GM18511 (cell line): Measurements from ENCODE around the gene ADAMTS16.
"Not testable (repeated sequence)": the region's sequence is repeated elsewhere in the genome, so short reads cannot be mapped to it uniquely, and the experiment has no call there.

ENCODE experiments used
- ATAC-seq: cut with Tn5 transposase; IDR thresholded peaks from one replicate; pipeline ENCODE4 v1.9.1; 2021; ENCODE audit warnings: mild to moderate bottlenecking, moderate library complexity; ENCODE audit not compliant: unreplicated experiment

The ADAMTS16 gene, protein sequence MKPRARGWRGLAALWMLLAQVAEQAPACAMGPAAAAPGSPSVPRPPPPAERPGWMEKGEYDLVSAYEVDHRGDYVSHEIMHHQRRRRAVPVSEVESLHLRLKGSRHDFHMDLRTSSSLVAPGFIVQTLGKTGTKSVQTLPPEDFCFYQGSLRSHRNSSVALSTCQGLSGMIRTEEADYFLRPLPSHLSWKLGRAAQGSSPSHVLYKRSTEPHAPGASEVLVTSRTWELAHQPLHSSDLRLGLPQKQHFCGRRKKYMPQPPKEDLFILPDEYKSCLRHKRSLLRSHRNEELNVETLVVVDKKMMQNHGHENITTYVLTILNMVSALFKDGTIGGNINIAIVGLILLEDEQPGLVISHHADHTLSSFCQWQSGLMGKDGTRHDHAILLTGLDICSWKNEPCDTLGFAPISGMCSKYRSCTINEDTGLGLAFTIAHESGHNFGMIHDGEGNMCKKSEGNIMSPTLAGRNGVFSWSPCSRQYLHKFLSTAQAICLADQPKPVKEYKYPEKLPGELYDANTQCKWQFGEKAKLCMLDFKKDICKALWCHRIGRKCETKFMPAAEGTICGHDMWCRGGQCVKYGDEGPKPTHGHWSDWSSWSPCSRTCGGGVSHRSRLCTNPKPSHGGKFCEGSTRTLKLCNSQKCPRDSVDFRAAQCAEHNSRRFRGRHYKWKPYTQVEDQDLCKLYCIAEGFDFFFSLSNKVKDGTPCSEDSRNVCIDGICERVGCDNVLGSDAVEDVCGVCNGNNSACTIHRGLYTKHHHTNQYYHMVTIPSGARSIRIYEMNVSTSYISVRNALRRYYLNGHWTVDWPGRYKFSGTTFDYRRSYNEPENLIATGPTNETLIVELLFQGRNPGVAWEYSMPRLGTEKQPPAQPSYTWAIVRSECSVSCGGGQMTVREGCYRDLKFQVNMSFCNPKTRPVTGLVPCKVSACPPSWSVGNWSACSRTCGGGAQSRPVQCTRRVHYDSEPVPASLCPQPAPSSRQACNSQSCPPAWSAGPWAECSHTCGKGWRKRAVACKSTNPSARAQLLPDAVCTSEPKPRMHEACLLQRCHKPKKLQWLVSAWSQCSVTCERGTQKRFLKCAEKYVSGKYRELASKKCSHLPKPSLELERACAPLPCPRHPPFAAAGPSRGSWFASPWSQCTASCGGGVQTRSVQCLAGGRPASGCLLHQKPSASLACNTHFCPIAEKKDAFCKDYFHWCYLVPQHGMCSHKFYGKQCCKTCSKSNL

DNA sequence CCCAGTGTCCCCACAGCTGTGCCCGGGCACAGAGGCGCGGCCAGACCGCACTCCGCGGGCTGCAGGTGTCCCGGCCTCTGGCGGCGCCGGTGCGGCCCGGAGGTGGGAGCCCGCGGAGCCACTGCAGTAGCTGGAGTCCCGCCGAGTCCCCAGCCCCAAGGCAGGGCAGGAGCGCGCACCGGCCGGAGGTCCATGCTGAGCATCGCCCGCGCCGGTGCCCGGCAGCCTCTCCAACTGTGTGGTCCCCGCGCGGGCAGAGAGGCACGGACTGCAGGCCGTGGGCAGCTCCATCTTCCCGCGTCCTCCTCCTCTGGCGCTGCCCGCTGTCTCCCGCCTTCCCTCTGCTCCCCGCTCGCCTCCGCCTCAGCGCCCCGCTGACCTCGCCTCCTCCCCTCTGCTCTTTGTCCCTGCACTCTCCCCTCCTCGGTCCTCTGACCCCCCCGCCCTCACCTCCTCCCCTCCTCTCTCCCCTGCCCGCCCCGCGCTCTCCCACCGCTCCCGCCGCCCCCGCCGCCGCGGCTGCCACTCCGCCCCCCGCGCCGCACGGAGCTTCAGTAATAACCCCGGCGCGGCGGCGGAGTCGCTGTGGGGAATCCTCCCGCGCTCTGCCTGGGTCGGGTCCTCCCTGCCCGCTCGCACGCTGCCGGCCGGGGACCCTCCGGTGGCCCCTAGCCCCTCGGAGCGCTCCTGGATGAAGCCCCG is at the start of gene ADAMTS16:
TSS of gene ADAMTS16 (plus strand) at position 554 of the 702 bp plus-strand sequence. CDS start at position 692, 138 bp downstream.
- no peak for ATAC-seq

DNA sequence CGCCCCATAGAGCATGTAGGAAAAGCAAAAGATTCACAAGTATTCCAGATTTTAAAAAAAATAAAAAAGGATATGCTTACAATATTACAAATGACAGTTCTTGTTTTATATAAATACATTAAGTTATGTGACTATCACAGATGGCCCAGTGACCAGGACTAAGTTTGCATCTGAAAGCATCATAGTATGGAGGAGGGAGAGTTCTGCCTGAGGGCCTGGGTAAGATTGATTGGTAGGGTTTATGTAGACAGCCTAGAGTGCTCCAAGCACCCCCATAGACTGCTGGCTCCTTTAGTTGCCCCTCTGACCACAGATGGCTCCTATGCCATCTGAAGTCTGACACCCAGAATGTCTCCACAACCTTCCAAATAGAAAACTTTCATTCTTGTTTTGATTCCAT is 48.0 kb upstream of the ADAMTS16 start:
- no peak for ATAC-seq

DNA sequence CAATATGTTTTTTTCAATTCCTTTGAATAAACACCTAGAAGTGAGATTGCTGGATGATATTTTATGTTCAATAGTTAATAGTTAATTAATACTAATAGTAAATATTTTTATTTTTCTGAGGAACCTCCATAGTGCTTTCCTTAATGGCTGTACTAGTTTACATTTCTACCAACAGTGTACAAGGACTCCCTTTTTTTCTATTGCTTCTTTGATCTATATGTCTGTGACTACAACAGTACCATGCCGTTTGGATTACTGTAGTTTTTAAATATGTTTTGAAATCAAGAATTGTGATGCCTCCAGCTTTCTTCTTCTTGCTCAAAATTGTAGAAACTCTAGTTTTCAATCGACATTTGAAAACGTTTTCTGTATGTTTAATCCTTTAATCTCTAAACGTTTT is 39.5 kb upstream of the ADAMTS16 start:
- ATAC-seq: no peak

DNA sequence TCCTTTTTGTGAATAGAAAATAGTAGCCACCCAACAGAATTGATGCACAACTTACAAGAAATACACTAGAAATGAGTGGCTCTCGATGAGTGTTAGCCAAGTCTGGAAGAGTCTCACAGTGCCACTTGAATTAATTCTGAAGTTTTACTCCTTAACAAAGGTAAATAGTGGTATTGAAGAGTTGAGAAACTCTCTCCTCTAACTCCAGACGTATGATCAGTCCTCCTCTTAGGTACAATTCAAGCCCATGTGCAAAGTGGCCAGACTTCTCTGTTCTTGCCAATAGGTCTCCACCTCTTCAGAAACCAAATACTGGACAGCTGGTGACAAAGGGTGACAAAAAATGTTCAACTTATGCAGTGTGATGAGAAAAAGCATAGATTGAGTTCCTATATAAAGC is 38.5 kb upstream of the ADAMTS16 start:
- no peak for ATAC-seq

DNA sequence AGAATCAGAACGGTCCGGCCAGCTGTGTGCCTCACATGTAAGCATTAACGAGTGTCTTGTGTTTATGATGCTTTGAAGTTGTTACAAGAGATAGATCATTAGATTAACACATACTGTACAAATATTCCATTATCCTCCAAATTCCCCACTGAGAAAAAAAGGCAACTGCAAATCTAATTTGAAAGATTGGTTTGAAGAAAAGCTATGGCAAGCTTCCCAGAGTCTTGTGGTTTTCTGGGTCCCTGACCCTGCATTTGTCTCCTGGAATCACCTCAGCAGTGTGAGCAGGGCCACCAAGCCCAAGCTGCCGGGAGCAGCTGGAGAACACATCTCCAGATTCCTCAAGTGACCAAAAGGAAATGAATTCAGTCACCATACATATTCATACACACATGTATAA is 36.9 kb upstream of the ADAMTS16 start:
- no peak for ATAC-seq

DNA sequence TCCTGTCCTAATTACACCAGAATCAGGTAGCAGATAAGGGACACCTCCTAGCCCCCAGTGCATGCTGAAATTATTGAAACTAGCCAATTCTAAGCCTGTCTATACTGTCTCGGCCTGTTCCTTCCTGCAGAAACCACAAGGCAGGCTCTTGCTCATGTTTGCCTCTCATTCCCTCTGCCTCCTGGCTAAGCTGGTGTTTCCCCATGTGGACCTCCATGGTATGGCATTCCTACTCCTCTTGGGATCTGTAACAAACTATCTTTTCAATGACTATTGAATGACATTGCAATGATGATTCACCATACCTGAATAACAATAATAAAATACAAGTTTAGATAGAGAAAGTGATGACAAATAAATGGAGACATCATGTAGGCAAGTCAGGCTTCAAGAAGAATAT is 35.6 kb upstream of the ADAMTS16 start:
- ATAC-seq: no peak

DNA sequence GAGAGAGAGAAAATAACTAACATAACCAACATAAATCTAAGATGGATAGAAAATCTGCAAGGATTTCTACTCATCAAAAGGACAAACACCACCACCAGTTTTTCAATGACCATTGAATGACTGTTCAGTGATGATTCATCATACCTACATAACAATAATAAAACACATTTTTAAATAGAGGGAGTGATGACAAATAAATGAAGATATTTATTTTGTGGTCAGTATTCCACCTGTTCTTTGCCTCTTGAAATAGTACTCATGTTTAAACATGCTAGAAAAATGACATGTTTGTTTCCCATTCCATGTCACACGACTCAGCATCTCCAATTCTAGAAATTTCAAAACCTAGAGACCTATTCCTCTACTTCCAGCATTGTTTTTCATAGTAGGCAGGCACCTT is 34.6 kb upstream of the ADAMTS16 start:
- ATAC-seq: no peak

DNA sequence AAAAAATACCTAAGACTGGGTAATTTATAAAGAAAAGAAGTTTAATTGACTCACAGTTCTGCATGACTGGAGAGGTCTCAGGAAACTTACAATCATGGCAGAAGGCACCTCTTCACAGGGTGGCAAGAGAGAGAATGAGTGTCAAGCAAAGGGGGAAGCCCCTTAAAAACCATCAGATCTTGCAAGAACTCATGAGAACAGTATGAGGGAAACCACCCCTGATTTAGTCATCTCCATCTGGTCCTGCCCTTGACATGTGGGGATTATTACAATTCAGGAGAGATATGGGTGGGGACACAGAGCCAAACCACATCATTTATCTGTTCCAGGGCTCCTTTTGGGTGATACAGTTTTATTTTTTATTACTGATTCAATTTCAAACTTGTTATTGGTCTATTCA is 23.2 kb upstream of the ADAMTS16 start:
- no peak for ATAC-seq

DNA sequence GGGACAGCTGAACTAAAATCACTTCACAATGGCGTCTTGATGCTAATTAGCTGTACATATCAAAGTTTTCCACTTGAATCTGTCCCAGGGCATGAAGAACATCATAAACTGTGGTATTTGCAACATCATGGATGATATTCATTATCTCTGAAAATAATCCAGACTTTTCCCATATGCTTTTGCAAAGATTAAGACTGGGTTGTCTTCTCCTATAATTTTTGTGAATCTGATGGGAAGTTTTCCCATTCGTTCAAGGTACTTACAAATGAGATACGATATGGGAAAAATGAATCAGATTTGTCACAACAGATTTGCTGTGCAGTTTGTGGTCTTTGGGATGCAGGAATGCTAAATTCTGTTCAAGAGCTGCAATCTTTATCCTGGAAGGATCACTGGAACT is 17.4 kb upstream of the ADAMTS16 start:
- ATAC-seq: no peak

DNA sequence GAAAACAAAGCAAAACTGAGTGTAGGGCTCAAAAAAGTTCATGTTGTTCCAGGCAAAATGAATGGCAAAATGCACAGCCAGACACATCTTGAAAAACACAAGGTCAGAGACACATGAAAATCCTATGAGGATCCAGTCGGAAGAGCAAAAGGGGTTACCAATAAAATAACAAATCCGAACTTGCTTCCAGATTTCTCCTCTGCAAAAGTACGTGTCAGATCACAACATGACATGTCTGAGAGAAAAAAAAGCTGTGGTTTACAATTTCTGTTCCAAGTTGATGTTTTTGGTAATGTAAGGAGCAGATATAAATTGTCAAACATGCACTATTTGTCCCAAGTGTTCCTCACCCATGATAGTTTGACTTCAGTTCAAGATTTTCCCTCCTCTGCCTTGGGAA is 15.9 kb upstream of the ADAMTS16 start:
- ATAC-seq: no peak

DNA sequence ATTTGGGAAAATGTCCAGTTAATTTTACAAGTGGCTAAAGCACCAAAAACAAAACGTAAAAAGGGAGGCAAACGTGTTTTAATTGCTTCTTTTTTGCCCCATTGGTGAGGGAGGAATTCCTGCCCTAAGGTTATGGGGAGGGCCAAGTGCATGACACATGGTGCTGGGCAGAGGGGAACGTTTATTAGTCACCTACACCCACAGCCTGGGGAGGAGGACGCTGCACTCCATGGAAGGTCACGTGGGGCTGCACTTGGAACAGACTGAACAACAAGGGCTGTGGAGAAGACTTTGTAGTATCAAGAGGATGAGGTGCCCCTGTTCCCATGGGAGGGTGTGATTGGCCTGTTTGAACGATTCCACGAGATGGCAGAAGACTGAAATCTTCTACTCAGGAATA is 13.7 kb upstream of the ADAMTS16 start:
- ATAC-seq: no peak

DNA sequence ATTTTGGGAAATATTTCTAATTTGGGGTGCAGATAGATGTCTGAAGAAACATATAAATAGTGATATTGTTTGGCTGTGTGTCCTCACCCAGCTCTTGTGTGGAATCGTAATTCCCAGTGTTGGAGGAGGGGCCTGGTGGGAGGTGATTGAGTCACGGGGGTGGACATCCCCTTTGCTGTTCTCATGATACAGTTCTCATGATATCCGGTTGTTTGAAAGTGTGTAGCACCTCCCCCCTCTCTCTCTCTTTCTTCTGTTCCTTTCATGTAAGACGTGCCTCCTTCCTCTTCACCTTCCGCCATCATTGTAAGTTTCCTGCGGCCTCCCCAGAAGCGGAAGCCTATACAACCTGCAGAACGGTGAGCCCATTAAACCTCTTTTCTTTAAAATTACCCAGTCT is 11.4 kb upstream of the ADAMTS16 start:
- no peak for ATAC-seq

DNA sequence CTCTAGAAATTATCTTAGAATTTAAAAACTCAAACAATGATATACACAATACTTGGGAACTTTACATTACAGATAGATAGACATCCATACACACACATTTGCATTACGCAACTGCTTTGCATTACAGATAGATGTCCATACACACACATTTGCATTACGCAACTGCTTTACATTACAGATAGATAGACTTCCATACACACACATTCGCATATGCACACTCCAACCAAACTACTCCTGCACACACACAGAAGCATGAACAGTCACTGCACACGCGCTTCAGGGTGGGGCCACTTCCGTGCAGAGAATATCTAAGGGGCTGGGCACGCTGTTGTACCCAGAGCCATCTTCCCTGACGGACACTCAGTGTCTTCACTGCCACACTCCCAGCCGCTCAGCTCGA is 7.9 kb upstream of the ADAMTS16 start:
- ATAC-seq: no peak

DNA sequence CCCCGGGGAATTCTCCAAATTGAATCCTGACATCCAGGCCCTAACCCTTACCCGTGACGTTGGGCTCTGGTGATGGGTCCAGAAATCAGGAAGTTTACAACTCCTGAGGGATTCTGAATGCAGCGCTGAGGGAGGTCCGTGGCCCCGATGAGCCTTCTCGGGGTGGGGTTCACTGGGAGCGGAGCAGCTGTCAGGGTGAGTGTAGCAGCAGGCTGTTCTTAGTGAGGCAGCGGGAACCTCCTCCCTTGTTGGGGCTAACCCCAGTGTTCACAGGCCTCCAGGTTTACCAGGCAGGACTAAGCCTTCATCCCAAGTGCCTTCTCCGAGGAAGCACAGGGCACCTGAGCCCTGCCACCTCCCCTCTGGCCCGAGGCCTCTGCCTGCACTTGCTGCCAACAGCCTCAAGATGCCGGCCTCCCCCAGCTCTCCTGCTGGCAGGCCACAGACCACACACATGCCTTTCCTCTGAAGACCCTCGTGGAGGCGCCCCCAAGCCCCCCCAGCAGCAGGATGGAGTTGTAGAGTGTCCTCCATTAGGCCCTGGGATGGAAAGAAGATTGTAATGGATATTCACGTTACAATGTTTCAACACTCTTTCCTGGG is 7.3 kb upstream of the ADAMTS16 start:
- no peak for ATAC-seq

DNA sequence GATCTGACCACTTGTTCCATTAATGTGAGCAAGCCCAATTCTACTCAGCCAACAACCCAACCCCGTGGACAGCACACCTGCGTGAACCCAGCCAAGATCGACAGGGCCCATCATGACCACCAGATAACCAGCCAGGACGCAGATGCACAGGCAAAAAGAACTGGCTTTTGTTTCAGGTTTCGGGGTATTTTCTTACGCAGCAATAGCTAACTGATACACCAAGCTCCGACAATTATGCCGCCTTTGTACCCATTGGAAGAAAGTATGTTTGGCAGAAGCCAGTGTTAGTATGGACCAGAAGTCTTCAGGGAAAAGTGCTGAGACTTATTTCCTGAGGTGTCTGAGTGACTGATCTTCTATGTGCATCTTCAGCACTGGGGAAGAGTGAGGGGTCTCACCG is 6.0 kb upstream of the ADAMTS16 start:
- no peak for ATAC-seq

DNA sequence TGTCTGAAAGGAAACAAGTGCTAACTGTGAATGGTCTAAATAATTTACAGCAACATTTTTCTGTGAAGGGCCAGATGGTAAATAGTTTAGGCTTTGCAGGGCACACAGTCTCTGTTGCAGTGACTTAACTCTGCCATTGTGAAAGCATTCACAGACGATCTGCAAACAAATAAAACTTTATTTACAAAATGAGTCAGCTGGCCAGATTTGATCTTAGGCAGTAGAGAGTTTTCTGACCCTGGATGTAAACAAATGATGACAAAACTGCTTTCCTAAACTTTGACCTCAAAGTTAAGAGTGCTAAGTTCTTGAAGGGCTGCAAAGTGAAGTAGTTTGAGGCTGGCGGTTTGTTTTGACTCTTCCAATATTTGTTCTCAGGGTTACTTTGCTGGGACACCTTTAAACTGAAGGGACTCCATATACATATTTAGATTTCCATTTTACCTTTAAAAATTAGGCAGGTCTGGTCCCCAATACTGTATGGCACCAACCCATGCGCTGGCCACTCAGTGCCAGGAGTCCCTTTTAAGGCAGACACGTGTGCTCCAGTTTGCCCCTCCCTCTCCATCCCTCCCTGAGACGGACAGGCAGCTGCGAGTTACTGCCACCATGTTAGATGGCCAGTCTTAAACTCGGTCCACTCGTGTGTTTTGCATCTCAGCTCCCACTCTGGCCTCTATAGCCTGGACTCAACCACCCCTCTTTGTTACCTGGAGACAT is 4.0 kb upstream of the ADAMTS16 start:
- ATAC-seq: no peak

DNA sequence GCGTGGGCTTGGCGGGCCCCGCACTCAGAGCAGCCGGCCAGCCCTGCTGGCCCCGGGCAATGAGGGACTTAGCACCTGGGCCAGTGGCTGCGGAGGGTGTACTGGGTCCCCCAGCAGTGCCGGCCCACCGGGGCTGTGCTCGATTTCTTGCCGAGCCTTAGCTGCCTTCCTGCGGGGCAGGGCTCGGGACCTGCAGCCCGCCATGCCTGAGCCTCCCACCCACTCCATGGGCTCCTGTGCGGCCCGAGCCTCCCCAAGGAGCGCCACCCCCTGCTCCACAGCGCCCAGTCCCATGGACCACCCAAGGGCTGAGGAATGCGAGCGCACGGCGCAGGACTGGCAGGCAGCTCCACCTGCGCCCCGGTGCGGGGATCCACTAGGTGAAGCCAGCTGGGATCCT is 2.3 kb upstream of the ADAMTS16 start:
- ATAC-seq: not testable (repeated sequence)

DNA sequence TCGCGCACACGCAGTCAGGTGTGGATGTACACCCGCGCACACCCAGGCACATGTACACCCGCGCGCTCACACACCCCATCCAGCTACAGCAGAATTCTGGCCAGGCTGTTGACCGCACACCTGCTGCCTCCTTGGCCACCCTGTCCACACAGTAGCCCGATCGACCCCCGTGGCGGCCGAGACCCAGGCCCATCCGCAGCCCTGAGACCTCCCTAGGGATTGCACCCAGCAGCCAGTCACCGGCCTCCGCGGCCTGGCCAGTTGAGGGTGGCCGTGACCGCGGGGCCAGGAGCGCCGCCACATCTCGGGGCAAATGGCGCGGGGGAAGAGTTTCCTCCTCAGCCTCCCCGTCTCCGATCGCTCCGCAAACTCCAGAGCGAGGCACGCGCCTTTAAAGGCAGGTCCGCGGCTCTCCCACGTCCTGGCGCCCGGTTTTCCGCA is 774 bp upstream of the ADAMTS16 start:
- ATAC-seq: no peak

DNA sequence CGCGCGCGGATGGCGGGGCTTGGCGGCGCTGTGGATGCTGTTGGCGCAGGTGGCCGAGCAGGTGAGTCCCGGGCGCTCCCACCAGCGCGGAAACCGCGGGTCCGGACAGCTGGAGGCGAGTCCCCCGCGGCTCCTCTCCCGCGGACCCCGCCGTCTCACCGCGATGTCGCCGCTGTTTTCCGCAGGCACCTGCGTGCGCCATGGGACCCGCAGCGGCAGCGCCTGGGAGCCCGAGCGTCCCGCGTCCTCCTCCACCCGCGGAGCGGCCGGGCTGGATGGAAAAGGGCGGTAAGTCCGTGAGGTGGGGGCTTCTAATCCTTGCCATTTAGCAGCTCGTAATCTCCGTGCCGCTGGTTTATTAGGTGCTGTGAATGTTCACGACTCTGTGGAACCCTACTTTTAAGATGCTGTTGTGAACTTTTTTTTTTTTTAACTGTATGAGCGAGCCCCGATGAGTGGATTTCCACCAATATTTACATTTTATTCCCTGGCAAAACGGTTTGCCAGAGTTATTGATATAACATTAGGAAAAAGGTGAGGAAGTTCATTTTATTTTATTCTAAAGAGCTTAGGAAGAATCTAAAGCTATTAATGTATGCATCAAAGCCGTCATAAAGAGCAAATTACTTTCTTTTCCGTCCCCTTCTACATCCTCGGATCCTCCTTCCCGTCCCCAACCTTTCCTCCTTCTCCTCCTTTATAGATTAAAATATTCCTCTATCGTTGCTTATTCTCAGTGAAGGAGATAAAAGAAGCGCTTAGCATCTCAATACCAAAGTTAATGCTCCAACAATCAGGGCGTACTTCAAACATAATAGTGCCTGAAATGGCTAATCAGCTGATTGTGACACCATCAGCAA is 579 bp downstream of the ADAMTS16 start:
- ATAC-seq: no peak
